Hematopoietic multipotent progenitor cell treated with erythropoietin and hydrocortisone succinate and interleukin-3 and kit ligand, for 4 days (in vitro differentiated cells): ENCODE results near the gene PTPRM.

Source experiments
- DNase-seq: peaks from one replicate; pipeline ENCODE4 v3.0.0-alpha.2; 2015

The PTPRM gene

DNA sequence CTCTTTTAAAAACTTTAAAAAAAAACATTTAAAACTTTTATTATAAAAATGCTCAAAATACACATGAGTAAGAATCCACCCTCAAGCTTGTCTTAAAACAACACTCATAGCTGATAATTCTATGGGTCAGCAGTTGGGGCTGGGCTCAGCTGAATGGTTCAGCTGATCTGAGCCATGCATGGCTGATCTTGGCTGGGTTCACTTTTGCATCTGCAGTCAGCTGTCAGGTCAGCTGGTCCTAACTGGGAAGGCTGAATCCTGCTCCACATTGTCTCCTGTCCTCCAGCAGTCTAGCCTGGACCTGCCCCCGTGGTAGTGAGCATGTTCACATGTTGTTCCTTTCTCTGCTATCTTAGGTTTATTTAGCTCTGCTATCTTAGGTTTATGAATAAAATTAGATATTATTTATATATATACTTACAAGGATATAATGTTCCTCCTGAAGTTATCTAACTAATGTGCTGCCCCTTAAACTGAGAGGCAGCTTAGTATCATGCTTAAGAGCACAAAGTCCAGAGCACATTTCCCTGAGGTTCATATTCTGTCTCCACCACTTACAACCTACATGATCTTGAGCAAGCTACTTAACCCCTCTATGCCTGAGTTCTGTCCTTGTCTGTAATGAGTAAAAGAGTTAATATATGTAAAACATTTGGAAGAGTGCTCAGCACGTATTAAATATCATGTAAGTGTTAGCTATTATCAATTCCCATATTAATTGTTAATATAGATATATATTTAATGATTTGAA lies 309.4 kb downstream of the PTPRM start:
- no peak for DNase-seq

DNA sequence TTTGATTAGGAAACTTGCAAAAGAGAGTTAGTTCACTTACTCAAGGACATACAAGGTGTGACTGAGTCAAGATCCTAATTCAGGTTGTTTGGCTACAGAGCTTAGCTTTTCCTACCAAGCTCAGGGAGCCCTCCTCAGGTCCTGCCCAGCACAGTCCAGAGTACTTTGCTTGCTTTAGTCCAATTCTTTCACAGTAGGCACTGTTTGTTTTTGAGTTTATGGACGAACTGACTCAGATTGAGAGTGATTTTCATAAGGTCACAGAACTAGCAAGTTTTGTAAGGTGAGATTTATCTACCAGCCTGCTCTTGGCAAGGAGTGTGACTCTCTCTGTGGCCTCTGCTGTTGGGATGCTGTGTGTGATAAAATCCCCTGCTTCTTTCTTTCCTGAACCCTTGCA lies 310.5 kb downstream of the PTPRM start:
- DNase-seq, result no peak

- DNase-seq, result no peak
Measured at GRCh38 chr18:7878265-7879211, 311.4 kb downstream of the PTPRM start.

GRCh38 chr18:7879717-7880116 lies 312.6 kb downstream of the PTPRM start:
- DNase-seq, result no peak

GRCh38 chr18:7885865-7886264 lies 318.7 kb downstream of the PTPRM start:
- DNase-seq, result no peak

DNA sequence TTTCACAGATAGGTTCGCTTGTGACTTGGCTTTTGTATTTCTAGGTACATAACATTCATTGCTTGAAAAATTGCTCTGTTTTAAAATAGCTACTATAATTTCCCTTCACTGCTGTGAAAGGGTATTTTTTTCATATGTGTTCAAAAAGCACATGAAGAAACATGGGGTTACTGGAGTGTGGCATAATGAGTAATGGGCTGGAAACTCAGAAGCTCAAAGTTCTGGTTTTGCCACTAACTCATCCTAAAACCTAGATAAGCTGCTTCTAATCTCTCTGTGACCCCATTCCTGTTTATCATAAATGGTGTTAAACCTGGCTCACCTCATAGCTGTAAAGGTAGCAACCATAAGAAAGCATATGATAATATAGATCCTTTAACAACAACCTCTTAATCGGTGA lies 319.3 kb downstream of the PTPRM start:
- no peak for DNase-seq

- DNase-seq, result no peak
Measured at GRCh38 chr18:7889515-7889914, 322.4 kb downstream of the PTPRM start.

DNA sequence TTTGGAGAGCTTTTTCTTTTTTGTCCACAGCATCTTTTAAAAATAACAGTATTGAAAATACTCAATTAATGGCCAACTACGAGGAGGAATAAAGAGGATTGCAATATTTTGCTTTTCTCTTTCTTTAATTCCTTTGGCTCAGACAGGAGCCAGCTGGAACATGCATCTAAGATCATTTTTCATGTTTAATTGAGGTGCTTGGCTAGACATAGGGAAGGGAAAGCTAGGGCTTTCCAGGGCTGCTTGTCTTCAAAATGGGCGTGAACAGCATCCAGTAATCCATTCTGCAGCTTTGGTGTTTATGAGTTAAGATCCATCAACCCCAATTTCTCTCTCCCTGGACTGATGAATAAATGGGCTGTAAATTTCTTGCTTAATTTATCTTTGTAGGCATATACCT lies 323.0 kb downstream of the PTPRM start:
- no peak for DNase-seq

DNA sequence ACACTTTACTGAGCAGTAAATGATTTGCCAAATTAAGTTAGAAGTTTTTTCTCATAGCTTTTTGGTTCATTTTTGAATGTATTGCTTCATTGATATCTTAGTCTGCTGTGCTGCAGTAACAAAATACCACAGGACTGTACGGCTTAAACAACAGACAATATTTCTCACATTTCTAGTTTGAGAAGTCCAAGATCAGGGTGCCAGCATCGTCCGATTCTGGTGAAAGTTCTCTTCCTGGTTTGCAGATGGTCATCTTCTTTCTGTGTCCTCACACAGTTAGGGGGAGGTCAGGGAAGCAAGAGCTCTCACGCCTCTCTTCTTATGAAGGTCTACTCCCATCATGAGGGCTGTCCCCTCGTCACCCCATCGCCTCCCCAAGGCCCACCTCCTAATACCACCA lies 325.4 kb downstream of the PTPRM start:
- DNase-seq, result no peak

DNA sequence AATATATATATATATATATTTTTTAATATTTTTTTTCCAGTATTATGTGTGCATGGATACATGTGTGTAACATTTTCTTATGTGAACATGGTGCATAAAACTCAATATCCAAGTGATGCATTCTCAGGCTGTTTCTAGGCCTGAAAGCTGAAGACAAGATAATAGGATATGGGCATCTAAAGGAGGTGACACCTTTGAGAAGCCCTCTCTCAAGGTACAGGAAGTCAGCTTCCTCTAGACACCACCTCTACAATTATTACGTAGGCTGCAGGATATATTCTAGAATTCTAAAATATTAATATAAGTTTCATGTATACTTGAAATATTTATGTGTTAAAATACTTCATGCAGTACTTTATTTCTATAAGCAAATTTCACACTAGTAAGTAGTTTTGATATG lies 327.5 kb downstream of the PTPRM start:
- no peak for DNase-seq

DNA sequence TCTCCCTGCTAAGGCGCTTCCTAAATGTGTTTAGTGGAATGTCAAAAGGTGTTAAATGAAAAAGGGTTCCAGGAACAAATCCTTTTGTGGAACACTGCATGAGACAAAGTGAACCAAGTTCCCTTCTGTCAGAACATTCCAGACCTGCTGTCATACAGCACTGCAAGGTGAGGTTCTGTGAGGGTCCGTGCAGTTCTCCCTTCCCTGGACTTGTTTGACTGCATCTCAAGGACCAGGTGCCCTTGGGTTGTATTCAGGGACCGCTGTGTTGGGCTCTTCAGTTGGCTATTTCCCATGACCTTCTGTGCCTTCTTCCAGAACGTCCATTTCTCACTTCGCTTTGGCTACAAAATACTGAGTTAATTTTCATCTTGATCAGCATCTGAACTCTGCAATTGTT lies 328.2 kb downstream of the PTPRM start:
- no peak for DNase-seq

DNA sequence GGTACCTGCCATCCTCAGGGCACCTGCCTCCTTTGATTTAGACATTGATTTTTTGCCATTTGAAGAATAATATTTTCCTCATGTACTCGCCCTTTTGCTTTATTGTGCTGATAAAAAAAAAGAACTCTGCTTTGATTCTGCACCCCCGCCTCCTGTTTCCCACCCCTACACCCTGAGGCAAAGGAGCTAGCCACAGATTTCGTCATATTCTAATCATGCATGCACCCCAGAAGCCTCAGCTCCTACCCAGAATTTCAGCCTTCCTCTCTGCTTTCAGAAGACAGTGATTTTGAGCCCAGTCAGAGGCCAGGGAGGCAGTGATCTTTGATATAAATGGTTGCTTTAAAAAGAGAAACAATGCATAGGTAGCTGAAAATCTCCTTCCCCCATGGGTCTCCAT lies 329.0 kb downstream of the PTPRM start:
- no peak for DNase-seq

DNA sequence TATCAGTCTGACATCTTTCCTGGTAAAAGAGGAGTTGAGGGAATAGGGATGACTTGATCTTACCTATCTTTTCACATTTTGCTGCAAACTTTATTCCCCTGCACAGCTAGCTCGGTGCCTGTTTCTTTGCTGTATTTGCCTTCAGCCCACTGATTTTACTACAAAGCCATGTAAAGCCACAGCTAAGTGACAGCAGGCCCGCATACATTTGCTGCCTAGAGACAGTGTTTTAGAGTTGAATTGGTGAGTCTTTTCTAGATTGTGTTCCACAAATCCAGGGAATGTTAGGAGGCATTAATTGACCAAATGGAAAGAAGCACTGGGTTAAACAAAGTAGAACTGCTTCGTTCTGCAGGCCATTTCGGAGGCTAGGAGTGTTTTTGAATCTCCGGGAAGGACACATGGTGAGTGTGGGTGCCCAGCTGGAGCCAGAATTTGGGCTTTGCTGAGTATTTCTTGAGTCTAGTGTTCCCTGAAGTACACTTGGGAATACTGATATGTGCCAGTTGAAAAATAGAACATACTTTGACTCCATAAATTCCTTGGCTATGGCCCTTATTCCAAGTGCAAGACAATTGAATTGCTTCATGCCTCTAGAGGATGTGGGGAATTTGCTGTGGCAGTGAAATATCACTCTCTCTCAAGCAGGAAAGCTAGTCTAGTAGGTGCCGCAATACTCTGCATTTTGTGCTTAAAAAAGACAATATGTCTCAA lies 329.8 kb downstream of the PTPRM start:
- DNase-seq, result no peak

DNA sequence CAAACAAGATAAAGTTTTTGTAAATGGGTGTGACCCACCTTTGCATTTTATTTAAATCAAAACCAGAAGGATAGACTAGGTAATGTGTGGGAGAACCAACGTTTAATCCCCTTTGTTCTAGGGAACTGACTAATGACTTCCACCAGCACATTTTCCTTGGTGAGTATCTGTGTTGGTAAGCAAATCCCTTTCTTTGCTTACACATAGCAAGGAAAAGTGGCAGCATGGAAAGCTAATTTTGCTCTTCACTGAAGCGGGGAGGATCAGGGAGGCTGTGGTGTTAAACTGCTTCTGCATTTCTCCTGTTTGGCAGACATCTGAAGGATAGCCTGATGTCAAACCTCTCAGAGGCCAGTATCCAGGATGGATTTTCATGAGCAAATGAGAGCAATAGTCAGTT lies 331.1 kb downstream of the PTPRM start:
- DNase-seq, result no peak

DNA sequence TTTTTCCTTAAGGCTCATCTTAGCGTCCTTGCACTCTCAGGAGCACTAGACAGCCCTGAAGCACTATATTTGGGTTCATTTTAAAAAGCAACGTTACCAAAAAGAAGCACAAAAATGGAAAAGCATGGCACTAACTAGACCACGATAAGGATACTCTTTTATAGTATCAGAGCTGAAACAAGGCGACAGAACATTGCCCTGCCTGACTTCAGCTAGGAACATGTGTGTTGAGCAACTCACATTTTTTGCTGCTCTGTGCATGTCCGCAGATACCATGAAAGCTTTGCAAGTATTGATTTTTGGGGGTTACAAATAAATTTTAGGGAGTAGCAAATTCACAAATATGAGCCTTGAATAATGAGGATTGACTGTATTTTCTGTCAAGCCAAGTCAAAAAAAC lies 332.0 kb downstream of the PTPRM start:
- no peak for DNase-seq

GRCh38 chr18:7900091-7900490 lies 333.0 kb downstream of the PTPRM start:
- no peak for DNase-seq

DNA sequence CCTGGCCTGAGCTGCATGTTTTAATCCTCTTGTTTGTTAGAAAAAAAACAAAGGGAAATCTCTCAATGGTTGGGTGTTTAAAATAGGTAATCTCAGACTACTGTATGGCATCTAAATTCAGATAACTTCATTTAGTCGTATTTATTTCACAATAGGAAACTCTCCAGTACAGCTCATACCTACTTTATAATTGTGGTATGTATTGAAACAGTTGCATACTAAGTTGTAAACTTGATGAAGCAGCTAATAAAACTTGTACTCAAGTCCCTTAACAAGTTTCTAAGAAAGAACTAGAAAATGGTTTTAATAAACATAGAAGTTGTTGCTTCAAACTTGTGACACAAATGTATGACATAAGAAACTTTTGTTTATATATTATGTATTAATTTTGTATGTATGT lies 334.5 kb downstream of the PTPRM start:
- DNase-seq, result no peak

DNA sequence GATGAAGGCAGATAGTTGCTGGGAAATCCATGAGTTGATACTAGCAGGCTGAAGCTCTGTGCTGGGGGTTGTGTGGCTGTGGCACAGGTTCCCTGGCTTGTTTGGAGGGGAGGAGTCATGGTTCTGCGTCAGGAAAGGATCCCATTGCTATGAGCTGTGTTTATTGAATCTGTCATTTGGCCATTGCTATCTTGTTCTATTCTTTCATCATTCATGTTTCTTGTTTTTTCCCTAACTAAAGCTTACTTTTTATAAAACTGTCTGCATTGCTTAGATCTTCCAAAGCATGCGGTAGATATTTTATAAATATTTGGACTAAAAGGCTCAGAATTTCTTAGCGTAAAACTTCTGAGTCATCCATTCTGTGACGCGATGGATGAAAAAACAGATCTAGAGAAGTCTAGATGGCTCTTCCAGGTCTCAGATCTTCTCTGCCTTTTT lies 335.3 kb downstream of the PTPRM start:
- no peak for DNase-seq

DNA sequence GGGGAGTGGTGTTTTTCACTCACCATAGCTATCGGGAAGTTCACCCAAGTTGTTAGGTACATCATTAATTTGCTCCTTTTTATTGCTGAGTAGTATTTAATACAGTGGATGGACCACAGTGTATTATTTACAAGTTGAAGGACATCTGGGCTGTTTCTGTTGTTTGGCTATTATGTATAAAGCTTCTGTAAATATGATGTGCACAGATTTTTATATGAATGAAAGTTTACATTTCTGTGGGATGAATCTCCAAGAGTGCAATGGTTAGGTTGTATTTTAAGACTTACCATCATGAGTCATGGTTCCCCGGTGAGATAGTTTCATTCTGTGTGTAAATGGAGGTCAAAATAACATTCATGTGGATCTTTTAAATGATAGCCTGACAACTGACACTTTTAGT lies 337.4 kb downstream of the PTPRM start:
- no peak for DNase-seq

DNA sequence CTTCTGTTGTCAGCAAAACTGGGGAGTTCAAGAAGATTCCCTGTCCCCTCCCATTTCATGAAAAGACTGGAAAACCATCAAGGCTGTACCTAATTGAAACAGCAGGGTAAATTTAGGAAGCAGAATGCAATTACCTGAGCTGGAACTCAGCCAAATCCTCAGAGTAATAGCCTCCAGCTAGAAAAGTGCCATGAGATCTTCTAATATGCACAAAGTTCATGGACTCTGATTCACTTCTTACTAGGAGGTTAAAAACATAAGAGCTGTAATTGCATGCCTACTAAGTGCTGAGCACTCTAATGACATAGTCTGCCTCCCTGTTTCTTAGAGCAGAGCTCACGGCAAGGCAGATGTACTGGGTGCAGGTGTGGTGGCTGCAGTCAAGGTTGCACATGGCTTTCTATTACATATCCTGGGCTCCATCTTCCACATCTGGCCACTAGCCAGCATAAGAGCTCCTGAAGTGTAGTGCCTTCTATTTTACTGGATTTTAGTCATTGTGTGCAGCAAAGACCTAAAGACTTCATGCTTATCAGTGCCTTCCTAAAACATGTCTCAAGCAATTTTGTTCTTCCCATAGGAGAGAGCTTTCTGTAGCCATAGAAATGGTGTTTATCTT lies 341.7 kb downstream of the PTPRM start:
- DNase-seq, result no peak

- no peak for DNase-seq
Measured at GRCh38 chr18:7914834-7915670, 347.9 kb downstream of the PTPRM start.

DNA sequence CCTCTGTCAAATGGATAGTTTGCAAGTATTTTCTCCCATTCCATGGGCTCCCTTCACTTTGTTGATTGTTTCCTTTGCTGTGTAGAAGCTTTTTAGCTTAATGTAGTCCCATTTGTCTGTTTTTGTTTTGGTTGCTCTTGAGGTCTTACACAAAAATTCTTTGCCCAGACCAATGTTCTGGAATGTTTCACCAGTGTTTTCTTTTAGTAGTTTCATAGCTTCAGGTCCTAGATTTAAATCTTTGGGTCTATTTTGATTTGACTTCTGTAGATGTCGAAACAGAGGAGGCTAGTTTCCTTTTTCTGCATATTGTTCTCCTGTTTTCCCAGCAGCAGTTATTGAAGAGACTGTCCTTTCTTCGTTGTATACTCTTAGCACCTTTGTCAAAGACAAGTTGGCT lies 351.6 kb downstream of the PTPRM start:
- no peak for DNase-seq
